Thymus (tissue), 14 donors: ENCODE measurements around the gene IGSF8. TPM values are rescaled to one million over a fixed set of nuclear protein-coding genes. Genes with fewer than 3 reads are reported as not detected.

Source experiments
- DNase-seq, 9 donors: peaks; one replicate each; pipeline ENCODE4 v3.0.0-alpha.2; 2013; ENCODE audit warnings: low spot score in 9 of 9, low read depth in 6 of 9, missing footprints in 1 of 9
- H3K27ac ChIP-seq, 2 donors: one replicate each; pipeline ENCODE4 v1.5.1; 2013; ENCODE audit warnings: control low read depth in 1 of 2, low read depth in 1 of 2, low read length in 1 of 2, mild to moderate bottlenecking in 1 of 2, moderate library complexity in 1 of 2
- H3K27me3 ChIP-seq, 2 donors: one replicate each; pipeline ENCODE4 v1.5.1; 2013; ENCODE audit warnings: low read length in 1 of 2; ENCODE audit not compliant: control insufficient read depth in 2 of 2, insufficient read depth in 1 of 2
- H3K36me3 ChIP-seq, 2 donors: one replicate each; pipeline ENCODE4 v1.5.1; 2013; ENCODE audit warnings: low read length in 1 of 2, mild to moderate bottlenecking in 1 of 2, moderate library complexity in 1 of 2; ENCODE audit not compliant: control insufficient read depth in 2 of 2, insufficient read depth in 2 of 2
- H3K4me1 ChIP-seq, 2 donors: one replicate each; pipeline ENCODE4 v1.5.1; 2013; ENCODE audit warnings: low read length in 2 of 2; ENCODE audit not compliant: control insufficient read depth in 2 of 2, insufficient read depth in 2 of 2
- H3K4me3 ChIP-seq, 2 donors: one replicate each; pipeline ENCODE4 v1.5.1; 2013; ENCODE audit warnings: low read length in 2 of 2, control low read depth in 1 of 2, mild to moderate bottlenecking in 1 of 2
- H3K9me3 ChIP-seq, 2 donors: one replicate each; pipeline ENCODE4 v1.5.1; 2013; ENCODE audit warnings: low read length in 1 of 2, mild to moderate bottlenecking in 1 of 2; ENCODE audit not compliant: control insufficient read depth in 2 of 2, insufficient read depth in 1 of 2
- WGBS: extraction: QIAGEN DNeasy Blood & Tissue Kit; methylation state at CpG from one replicate; pipeline ENCODE4 v1.1.7; 2013; 5-methylcytosine and 5-hydroxymethylcytosine counted together
- long read RNA-seq, 10 donors: transcript quantifications; one replicate each; lab custom pipeline, GENCODE V29; 2026
- polyA plus RNA-seq: library from polyadenylated mRNA; stranded (reverse); fragments of 200-250 nt; gene quantifications from one replicate; pipeline ENCODE4 v1.2.3, GENCODE V29; 2013
- total RNA-seq: library from RNA; stranded (reverse); fragments of 120-200 nt; gene quantifications from one replicate; pipeline ENCODE4 v1.2.4, GENCODE V29; 2013
- donor health status: healthy.

The IGSF8 gene
- 15.6 TPM for total RNA-seq
- 22.3 TPM for polyA plus RNA-seq
- long read RNA-seq, donor 1, result 0 reads
- long read RNA-seq, donor 2, transcript IGSF8-201 (7 exons, 2,343 nt), result major isoform, 16 of 31 reads
- long read RNA-seq, donor 2, partial matches to known transcripts, result 14 of 31 reads
- long read RNA-seq, donor 2, other reads (novel, unspliced or antisense), result 0 of 31 reads
- long read RNA-seq, donor 3, partial matches to known transcripts, result 14 of 21 reads
- long read RNA-seq, donor 3, other reads (novel, unspliced or antisense), result 0 of 21 reads
- long read RNA-seq, donor 4, transcript IGSF8-201 (7 exons, 2,343 nt), result major isoform, 5 of 5 reads
- long read RNA-seq, donor 4, partial matches to known transcripts, result 0 of 5 reads
- long read RNA-seq, donor 4, other reads (novel, unspliced or antisense), result 0 of 5 reads
- long read RNA-seq, donor 5, transcript IGSF8-201 (7 exons, 2,343 nt), result major isoform, 7 of 17 reads
- long read RNA-seq, donor 5, partial matches to known transcripts, result 8 of 17 reads
- long read RNA-seq, donor 5, other reads (novel, unspliced or antisense), result 0 of 17 reads
- long read RNA-seq, donor 6, partial matches to known transcripts, result 0 of 4 reads
- long read RNA-seq, donor 6, other reads (novel, unspliced or antisense), result 0 of 4 reads
- long read RNA-seq, donor 7, partial matches to known transcripts, result 0 of 4 reads
- long read RNA-seq, donor 7, other reads (novel, unspliced or antisense), result 0 of 4 reads
- long read RNA-seq, donor 8, partial matches to known transcripts, result 0 of 3 reads
- long read RNA-seq, donor 8, other reads (novel, unspliced or antisense), result 0 of 3 reads
- long read RNA-seq, donor 9, partial matches to known transcripts, result 0 of 4 reads
- long read RNA-seq, donor 9, other reads (novel, unspliced or antisense), result 0 of 4 reads
- long read RNA-seq, donor 10, transcript IGSF8-201 (7 exons, 2,343 nt), result major isoform, 8 of 10 reads
- long read RNA-seq, donor 10, partial matches to known transcripts, result 0 of 10 reads
- long read RNA-seq, donor 10, other reads (novel, unspliced or antisense), result 0 of 10 reads

- Histone ChIP-seq H3K9me3 (no peaks in the 10 kb centered on the region), H3K27me3 (no peaks in the 10 kb centered on the region), H3K27ac (peak within 1 kb of the TSS; percentile 92 to 95), H3K36me3 (peaks cover 13 to 15% of the 10 kb centered on the region in 2 donors), H3K4me3 (peak within 1 kb of the TSS; percentile 72 to 82), H3K4me1 (peaks cover 24 to 43% of the 10 kb centered on the region in 2 donors)
- WGBS, result 5% methylated on average over 64 of the region's 64 CpGs
- DNase-seq, result peak; percentile 77 to 94 (median 85)
Observed at GRCh38 chr1:160097911-160098851, at the start of gene IGSF8. Gene IGSF8, minus strand, starts transcription at chr1:160098619. Its CDS starts 147 bp downstream, at chr1:160098472.

GRCh38 chr1:160148121-160148520 is 49.7 kb upstream of the IGSF8 start:
- Histone ChIP-seq H3K27me3 (no peaks in the 10 kb centered on the region), H3K27ac (no peak overlapping the region), H3K4me1 (no peaks in the 10 kb centered on the region), H3K36me3 (no peaks in the 10 kb centered on the region), H3K4me3 (no peak overlapping the region), H3K9me3 (no peaks in the 10 kb centered on the region)
- DNase-seq, result no peak
- 97% methylated on average over 3 of the region's 3 CpGs for WGBS

- no peak for DNase-seq
- Histone ChIP-seq H3K4me3 (no peak overlapping the region), H3K27ac (no peak overlapping the region), H3K36me3 (no peaks in the 10 kb centered on the region), H3K27me3 (peaks cover 0 to 2% of the 10 kb centered on the region in 2 donors), H3K4me1 (no peaks in the 10 kb centered on the region), H3K9me3 (no peaks in the 10 kb centered on the region)
- WGBS, result 97% methylated on average over 14 of the region's 14 CpGs
Observed at GRCh38 chr1:160146107-160146506, 47.7 kb upstream of the IGSF8 start.

- Histone ChIP-seq H3K27ac (no peak overlapping the region), H3K27me3 (peaks cover 0 to 2% of the 10 kb centered on the region in 2 donors), H3K9me3 (no peaks in the 10 kb centered on the region), H3K36me3 (no peaks in the 10 kb centered on the region), H3K4me3 (no peak overlapping the region), H3K4me1 (no peaks in the 10 kb centered on the region)
- WGBS, result 92% methylated on average over 4 of the region's 4 CpGs
- no peak for DNase-seq
Observed at GRCh38 chr1:160144921-160145320, 46.5 kb upstream of the IGSF8 start.

GRCh38 chr1:160143695-160144094 is 45.3 kb upstream of the IGSF8 start:
- DNase-seq, result no peak
- Histone ChIP-seq H3K27me3 (peaks cover 0 to 2% of the 10 kb centered on the region in 2 donors), H3K27ac (no peak overlapping the region), H3K4me3 (no peak overlapping the region), H3K36me3 (no peaks in the 10 kb centered on the region), H3K4me1 (no peaks in the 10 kb centered on the region), H3K9me3 (no peaks in the 10 kb centered on the region)
- WGBS, result 5% methylated on average over 1 of the region's 1 CpG

- Histone ChIP-seq H3K27ac (no peak overlapping the region), H3K9me3 (no peaks in the 10 kb centered on the region), H3K36me3 (no peaks in the 10 kb centered on the region), H3K27me3 (peaks cover 0 to 5% of the 10 kb centered on the region in 2 donors), H3K4me1 (no peaks in the 10 kb centered on the region), H3K4me3 (no peak overlapping the region)
- 96% methylated on average over 8 of the region's 8 CpGs for WGBS
- DNase-seq, result no peak
Observed at GRCh38 chr1:160139840-160140239, 41.4 kb upstream of the IGSF8 start.

- Histone ChIP-seq H3K4me1 (no peaks in the 10 kb centered on the region), H3K27me3 (peaks cover 0 to 5% of the 10 kb centered on the region in 2 donors), H3K27ac (no peak overlapping the region), H3K9me3 (no peaks in the 10 kb centered on the region), H3K36me3 (no peaks in the 10 kb centered on the region), H3K4me3 (no peak overlapping the region)
- no peak for DNase-seq
- WGBS, result 96% methylated on average over 8 of the region's 8 CpGs
Observed at GRCh38 chr1:160137216-160137862, 38.9 kb upstream of the IGSF8 start.

- Histone ChIP-seq H3K36me3 (no peaks in the 10 kb centered on the region), H3K4me1 (no peaks in the 10 kb centered on the region), H3K27ac (no peak overlapping the region), H3K4me3 (no peak overlapping the region), H3K27me3 (peaks cover 0 to 8% of the 10 kb centered on the region in 2 donors), H3K9me3 (no peaks in the 10 kb centered on the region)
- WGBS, result 96% methylated on average over 5 of the region's 5 CpGs
- DNase-seq, result no peak
Observed at GRCh38 chr1:160136926-160137200, 38.4 kb upstream of the IGSF8 start.
